Measurements from ENCODE around the gene GNA14. TPM values are rescaled to one million over a fixed set of nuclear protein-coding genes. Genes with fewer than 3 reads are reported as not detected.
A peak's percentile ranks its signal among the peaks of the same experiment; 100 is the strongest.

GNA14 gene
- total and polyA plus RNA-seq, 12 donors, result 1.7 to 11.9 (median 2.9) TPM

DNA sequence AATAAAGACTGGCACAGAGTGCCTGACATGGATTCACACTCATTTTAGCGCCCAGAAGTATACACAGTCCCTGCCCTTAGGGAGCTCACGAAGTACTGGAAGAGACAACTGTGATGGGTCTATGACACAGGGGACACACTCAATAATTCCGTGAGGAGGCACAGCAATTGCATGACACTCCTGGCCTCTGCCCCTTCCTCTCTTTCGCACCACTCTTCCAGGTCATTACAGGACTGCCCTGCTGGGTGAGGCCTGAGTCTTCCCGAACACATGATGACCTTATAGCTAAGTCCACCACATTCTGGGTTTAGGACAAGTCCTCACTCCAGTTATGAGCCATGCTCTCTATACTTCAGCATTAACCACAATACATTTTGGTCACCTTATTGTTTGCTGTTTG lies 134.7 kb downstream of the GNA14 start:
- WGBS, 4 donors, result 82 to 92% (median 87%) methylated on average over 5 of the region's 5 CpGs
- Histone ChIP-seq H3K36me3 (replicated peaks in 1 of 2) (no peaks in the 10 kb centered on the region), H3K27ac (peak overlapping the region in 1 of 5 donors; percentile 33), H3K4me3 (no peak overlapping the region), H3K9me3 (replicated peaks in 1 of 3) (no peaks in the 10 kb centered on the region), H3K4me1 (replicated peaks in 1 of 2) (peaks cover 5 to 13% of the 10 kb centered on the region in 2 donors), H3K27me3 (no peaks in the 10 kb centered on the region)
- intact Hi-C loops (cut with DNase I), result no loop called here
- TF ChIP-seq, protein P1, sequence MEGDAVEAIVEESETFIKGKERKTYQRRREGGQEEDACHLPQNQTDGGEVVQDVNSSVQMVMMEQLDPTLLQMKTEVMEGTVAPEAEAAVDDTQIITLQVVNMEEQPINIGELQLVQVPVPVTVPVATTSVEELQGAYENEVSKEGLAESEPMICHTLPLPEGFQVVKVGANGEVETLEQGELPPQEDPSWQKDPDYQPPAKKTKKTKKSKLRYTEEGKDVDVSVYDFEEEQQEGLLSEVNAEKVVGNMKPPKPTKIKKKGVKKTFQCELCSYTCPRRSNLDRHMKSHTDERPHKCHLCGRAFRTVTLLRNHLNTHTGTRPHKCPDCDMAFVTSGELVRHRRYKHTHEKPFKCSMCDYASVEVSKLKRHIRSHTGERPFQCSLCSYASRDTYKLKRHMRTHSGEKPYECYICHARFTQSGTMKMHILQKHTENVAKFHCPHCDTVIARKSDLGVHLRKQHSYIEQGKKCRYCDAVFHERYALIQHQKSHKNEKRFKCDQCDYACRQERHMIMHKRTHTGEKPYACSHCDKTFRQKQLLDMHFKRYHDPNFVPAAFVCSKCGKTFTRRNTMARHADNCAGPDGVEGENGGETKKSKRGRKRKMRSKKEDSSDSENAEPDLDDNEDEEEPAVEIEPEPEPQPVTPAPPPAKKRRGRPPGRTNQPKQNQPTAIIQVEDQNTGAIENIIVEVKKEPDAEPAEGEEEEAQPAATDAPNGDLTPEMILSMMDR (IDR thresholded peaks at IDR 0.05), result no peak
- no peak for TF ChIP-seq POLR2A (IDR thresholded peaks at IDR 0.05)
- no peak for DNase-seq

DNA sequence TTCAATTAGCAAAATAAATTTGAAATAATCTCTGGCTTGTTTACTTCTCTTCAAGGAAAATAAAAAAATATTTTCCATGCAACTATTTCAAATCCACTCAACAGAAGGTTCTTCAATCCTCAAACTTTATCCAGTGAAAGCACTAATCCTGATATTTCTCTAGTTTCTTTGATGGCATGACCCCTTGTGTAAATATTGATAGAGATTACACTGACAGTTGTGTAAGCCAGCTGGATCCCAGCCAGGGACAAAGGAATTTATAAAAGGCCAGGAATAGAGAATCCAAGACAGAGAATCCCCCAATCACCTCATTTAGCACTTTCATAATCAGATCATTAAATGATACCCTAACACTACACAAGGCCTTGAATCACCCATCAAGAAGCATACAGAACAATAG lies 135.2 kb downstream of the GNA14 start:
- intact Hi-C loops (cut with DNase I), result no loop called here
- peak overlapping the region in 1 of 5 donors; percentile 33 for H3K27ac ChIP-seq
- TF ChIP-seq POLR2A (IDR thresholded peaks at IDR 0.05), result no peak
- TF ChIP-seq, protein P1 (IDR thresholded peaks at IDR 0.05), result no peak
- peaks cover 5 to 13% of the 10 kb centered on the region in 2 donors for H3K4me1 ChIP-seq (replicated peaks in 1 of 2)
- H3K27me3 ChIP-seq, result no peaks in the 10 kb centered on the region
- no peaks in the 10 kb centered on the region for H3K36me3 ChIP-seq (replicated peaks in 1 of 2)
- no peak overlapping the region for H3K4me3 ChIP-seq
- DNase-seq, result peak; percentile 27 to 81 (median 68)
- H3K9me3 ChIP-seq (replicated peaks in 1 of 3), result no peaks in the 10 kb centered on the region

DNA sequence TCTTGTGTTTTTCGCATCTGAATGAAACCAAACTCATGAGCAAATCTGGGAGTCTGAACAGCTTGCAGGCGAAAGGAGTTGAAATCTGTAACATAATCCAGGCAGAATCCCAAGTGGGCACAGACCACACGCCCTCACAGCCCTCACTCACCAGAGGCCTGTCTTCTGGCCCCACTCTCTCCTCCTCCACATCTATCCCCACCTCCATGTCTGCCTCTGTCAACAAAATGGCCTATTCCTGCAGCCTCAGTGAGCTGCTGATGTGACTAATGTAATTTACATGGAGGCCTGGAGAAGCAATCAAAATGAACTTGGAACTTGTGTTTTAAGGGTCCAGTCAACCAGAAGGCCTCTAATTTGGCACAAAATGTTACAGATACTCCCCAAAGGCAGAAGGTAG lies 136.6 kb downstream of the GNA14 start:
- intact Hi-C loops (cut with DNase I), result no loop called here

DNA sequence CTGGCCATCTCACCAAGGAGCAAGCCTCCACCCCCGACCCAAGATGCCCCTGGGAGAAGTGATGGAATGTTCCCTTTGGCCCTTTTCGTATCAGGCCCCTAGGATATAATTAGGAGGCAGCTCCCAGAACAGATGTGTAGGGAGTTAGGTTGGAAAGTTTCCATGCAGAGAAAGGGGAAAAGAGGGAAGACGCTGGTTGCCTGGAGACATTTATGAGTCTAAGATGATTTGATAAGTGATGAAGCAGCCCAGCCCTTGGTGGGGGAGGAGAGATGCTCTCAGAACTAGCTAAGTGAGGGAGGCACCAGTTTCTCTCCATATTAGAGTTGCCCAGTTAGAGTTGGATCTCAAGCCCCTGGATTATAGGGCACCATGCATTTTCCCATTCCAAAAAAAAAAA lies 137.5 kb downstream of the GNA14 start:
- Histone ChIP-seq H3K27me3 (no peaks in the 10 kb centered on the region), H3K4me1 (replicated peaks in 1 of 2) (peaks cover 5 to 13% of the 10 kb centered on the region in 2 donors), H3K9me3 (replicated peaks in 1 of 3) (no peaks in the 10 kb centered on the region), H3K27ac (no peak overlapping the region), H3K36me3 (replicated peaks in 1 of 2) (no peaks in the 10 kb centered on the region), H3K4me3 (no peak overlapping the region)
- DNase-seq, result no peak
- TF ChIP-seq POLR2A (IDR thresholded peaks at IDR 0.05), result no peak
- TF ChIP-seq, protein P1 (IDR thresholded peaks at IDR 0.05), result no peak
- 65 to 77% (median 68%) methylated on average over 3 of the region's 3 CpGs for WGBS, 4 donors
- intact Hi-C loops (cut with DNase I), result no loop called here

More for the DNA sequence above, 136.6 kb downstream of the GNA14 start:
- Histone ChIP-seq H3K27me3 (no peaks in the 10 kb centered on the region), H3K4me1 (replicated peaks in 1 of 2) (peaks cover 5 to 13% of the 10 kb centered on the region in 2 donors), H3K4me3 (no peak overlapping the region), H3K36me3 (replicated peaks in 1 of 2) (no peaks in the 10 kb centered on the region), H3K27ac (no peak overlapping the region), H3K9me3 (replicated peaks in 1 of 3) (no peaks in the 10 kb centered on the region)
- 94 to 97% (median 96%) methylated on average over 3 of the region's 3 CpGs for WGBS, 4 donors
- DNase-seq, result no peak
- TF ChIP-seq, protein P1 (IDR thresholded peaks at IDR 0.05), result no peak
- no peak for TF ChIP-seq POLR2A (IDR thresholded peaks at IDR 0.05)
